WTC11 (cell line): ENCODE data around the gene AMBRA1. TPM values are rescaled to one million over a fixed set of nuclear protein-coding genes. Genes with fewer than 3 reads are reported as not detected.

ENCODE experiments used
- ATAC-seq: fragments of 200-7000 bp; cut with Tn5 transposase; 2 replicates; pipeline ENCODE4 v1.10.0; 2021; ENCODE audit warnings: mild to moderate bottlenecking, moderate library complexity
- CTCF ChIA-PET: fragments of 300-600 bp; sonication (Branson Sonifier 250); formaldehyde crosslinking; loops from one replicate; lab custom pipeline; 2021; ENCODE audit warnings: antibody characterized with exemption; lab: Charles Lee
- POLR2A ChIA-PET: fragments of 350-600 bp; sonication (Branson Sonifier 250); formaldehyde crosslinking; loops from one replicate; lab custom pipeline; 2021; ENCODE audit warnings: antibody characterized with exemption; lab: Charles Lee
- DNase-seq: peaks from one replicate; pipeline ENCODE4 v3.0.0; 2021; ENCODE audit warnings: low spot score
- H3K27ac Mint-ChIP-seq: 2 replicates; pipeline ENCODE4 v1.8.0; 2021; ENCODE audit warnings: mixed read lengths
- H3K27me3 Mint-ChIP-seq: 2 replicates; pipeline ENCODE4 v1.8.0; 2021; ENCODE audit warnings: low read depth, mild to moderate bottlenecking, moderate library complexity, mixed read lengths
- H3K36me3 Mint-ChIP-seq: 2 replicates; pipeline ENCODE4 v1.8.0; 2021; ENCODE audit warnings: mixed read lengths
- H3K4me1 Mint-ChIP-seq: 2 replicates; pipeline ENCODE4 v1.8.0; 2022; ENCODE audit warnings: mixed read lengths
- H3K4me3 Mint-ChIP-seq: 2 replicates; pipeline ENCODE4 v1.8.0; 2021; ENCODE audit warnings: mild to moderate bottlenecking, moderate library complexity, mixed read lengths
- H3K9me3 Mint-ChIP-seq: 2 replicates; pipeline ENCODE4 v1.8.0; 2021; ENCODE audit warnings: mixed read lengths
- AFF4 ChIP-seq: sonication (generic); formaldehyde crosslinking; IDR thresholded peaks from 2 replicates; pipeline ENCODE4 v1.8.1; 2023; ENCODE audit warnings: mild to moderate bottlenecking, missing genetic modification reagents, borderline replicate concordance
- ARID4B ChIP-seq: sonication (generic); formaldehyde crosslinking; IDR thresholded peaks from 2 replicates; pipeline ENCODE4 v1.8.0; 2023; ENCODE audit warnings: missing genetic modification reagents, mild to moderate bottlenecking, borderline replicate concordance
- ATF3 ChIP-seq: sonication (generic); formaldehyde crosslinking; conservative IDR thresholded peaks from 2 replicates; pipeline ENCODE4 v1.8.1; 2022; ENCODE audit warnings: mild to moderate bottlenecking, missing genetic modification reagents
- HMGXB4 ChIP-seq: sonication (generic); formaldehyde crosslinking; IDR thresholded peaks from 2 replicates; pipeline ENCODE4 v1.8.1; 2023; ENCODE audit warnings: mild to moderate bottlenecking, moderate library complexity, missing genetic modification reagents
- JAZF1 ChIP-seq: fragments of 250-450 bp; sonication (Bioruptor Pico); IDR thresholded peaks from 2 replicates; pipeline ENCODE4 v1.9.0; 2021; ENCODE audit warnings: moderate library complexity, mild to moderate bottlenecking, inconsistent platforms
- MYBL2 ChIP-seq: sonication (generic); formaldehyde crosslinking; IDR thresholded peaks from 2 replicates; pipeline ENCODE4 v1.8.1; 2023; ENCODE audit warnings: mild to moderate bottlenecking, moderate library complexity, missing genetic modification reagents
- NFYB ChIP-seq: sonication (generic); formaldehyde crosslinking; conservative IDR thresholded peaks from 2 replicates; pipeline ENCODE4 v1.8.0; 2022; ENCODE audit warnings: low read depth, missing genetic modification reagents
- NR3C1 ChIP-seq: sonication (generic); formaldehyde crosslinking; conservative IDR thresholded peaks from 2 replicates; pipeline ENCODE4 v1.8.1; 2023; ENCODE audit warnings: low read depth, mild to moderate bottlenecking, missing genetic modification reagents
- RELA ChIP-seq: sonication (generic); formaldehyde crosslinking; IDR thresholded peaks from 2 replicates; pipeline ENCODE4 v1.8.1; 2022; ENCODE audit warnings: missing genetic modification reagents, mild to moderate bottlenecking, borderline replicate concordance
- SMAD4 ChIP-seq: sonication (generic); formaldehyde crosslinking; IDR thresholded peaks from 2 replicates; pipeline ENCODE4 v1.8.0; 2022; ENCODE audit warnings: mild to moderate bottlenecking, missing genetic modification reagents
- SOX15 ChIP-seq: fragments of 250-450 bp; sonication (Bioruptor Pico); IDR thresholded peaks from 2 replicates; pipeline ENCODE4 v1.9.0; 2021; ENCODE audit warnings: mild to moderate bottlenecking
- SP1 ChIP-seq: sonication (generic); formaldehyde crosslinking; conservative IDR thresholded peaks from 2 replicates; pipeline ENCODE4 v1.8.1; 2022; ENCODE audit warnings: missing genetic modification reagents
- STAT6 ChIP-seq: sonication (generic); formaldehyde crosslinking; conservative IDR thresholded peaks from 2 replicates; pipeline ENCODE4 v1.8.1; 2023; ENCODE audit warnings: mild to moderate bottlenecking, low read depth, missing genetic modification reagents, moderate library complexity
- USF2 ChIP-seq: sonication (generic); formaldehyde crosslinking; IDR thresholded peaks from 2 replicates; pipeline ENCODE4 v1.8.1; 2023; ENCODE audit warnings: mild to moderate bottlenecking, missing genetic modification reagents, moderate library complexity
- ZBTB21 ChIP-seq: sonication (generic); formaldehyde crosslinking; IDR thresholded peaks from 2 replicates; pipeline ENCODE4 v1.8.1; 2023; ENCODE audit warnings: mild to moderate bottlenecking, missing genetic modification reagents, borderline replicate concordance
- ZNF138 ChIP-seq: sonication (generic); formaldehyde crosslinking; conservative IDR thresholded peaks from 2 replicates; pipeline ENCODE4 v1.8.1; 2022; ENCODE audit warnings: mild to moderate bottlenecking, moderate library complexity, missing genetic modification reagents
- ZNF263 ChIP-seq: sonication (generic); formaldehyde crosslinking; IDR thresholded peaks from 2 replicates; pipeline ENCODE4 v1.8.1; 2022; ENCODE audit warnings: low read depth, mild to moderate bottlenecking, moderate library complexity, missing genetic modification reagents
- ZNF317 ChIP-seq: sonication (generic); formaldehyde crosslinking; IDR thresholded peaks from 2 replicates; pipeline ENCODE4 v1.8.1; 2023; ENCODE audit warnings: low read depth, mild to moderate bottlenecking, moderate library complexity, missing genetic modification reagents, borderline replicate concordance
- total RNA-seq: library from RNA; stranded (reverse); gene quantifications from 3 replicates; pipeline ENCODE4 v1.2.3, GENCODE V29; 2021

AMBRA1 gene
- total RNA-seq, 1 experiment from 2014 or later, result 35.0 TPM

- no peak for TF ChIP-seq AFF4
- no peak for TF ChIP-seq SMAD4 (CRISPR knock-in tag)
- no peak for TF ChIP-seq HMGXB4
- TF ChIP-seq JAZF1 (CRISPR knock-in tag), result no peak
- TF ChIP-seq SP1 (CRISPR knock-in tag), result no peak
- no peak for TF ChIP-seq ATF3
- TF ChIP-seq NR3C1 (CRISPR knock-in tag), result no peak
- no peak for TF ChIP-seq SOX15
- TF ChIP-seq STAT6 (CRISPR knock-in tag), result no peak
- TF ChIP-seq RELA (CRISPR knock-in tag), result no peak
Observed at GRCh38 chr11:46632502-46632901, 38.7 kb upstream of the AMBRA1 start (continued).

GRCh38 chr11:46631676-46632075, 37.9 kb upstream of the AMBRA1 start:
- POLR2A ChIA-PET, result no interaction called here
- H3K27me3 Mint-ChIP-seq, result no peaks in the 10 kb centered on the region
- CTCF ChIA-PET, result interaction anchor here (1.3 kb wide), 1 partner anchor 38 kb away, joined by 3 read pairs; no protein-coding TSS in a partner anchor
- TF ChIP-seq MYBL2 (CRISPR knock-in tag) (no peak), USF2 (CRISPR knock-in tag) (no peak), ZBTB21 (CRISPR knock-in tag) (no peak), ZNF317 (CRISPR knock-in tag) (no peak), ARID4B (CRISPR knock-in tag) (no peak), SOX15 (no peak), ZNF263 (CRISPR knock-in tag) (no peak), ZNF138 (no peak), NFYB (CRISPR knock-in tag) (no peak)
- H3K36me3 Mint-ChIP-seq, result peaks cover 11% of the 10 kb centered on the region
- H3K4me3 Mint-ChIP-seq, result no peak overlapping the region
- H3K9me3 Mint-ChIP-seq, result no peaks in the 10 kb centered on the region
- no peak overlapping the region for H3K27ac Mint-ChIP-seq
- DNase-seq (no peak), ATAC-seq (no peak)
- no peaks in the 10 kb centered on the region for H3K4me1 Mint-ChIP-seq
